Naive thymus-derived CD4-positive, alpha-beta T cell (primary cell): ENCODE measurements around the gene FSIP1. TPM values are rescaled to one million over a fixed set of nuclear protein-coding genes. Genes with fewer than 3 reads are reported as not detected.

Experiments used
- ATAC-seq: fragments of 150-1000 bp; cut with Tn5 transposase; 2 replicates; pipeline ENCODE4 v1.10.0; 2021; ENCODE audit warnings: mild to moderate bottlenecking, moderate library complexity
- CTCF ChIA-PET: fragments of 350-600 bp; sonication (Branson Sonifier 250); formaldehyde crosslinking; loops from one replicate; lab custom pipeline; 2021; ENCODE audit warnings: antibody characterized with exemption; lab: Charles Lee
- POLR2A ChIA-PET: fragments of 350-600 bp; sonication (Branson Sonifier 250); formaldehyde crosslinking; loops from one replicate; lab custom pipeline; 2021; ENCODE audit warnings: antibody characterized with exemption, inconsistent platforms; lab: Charles Lee
- DNase-seq, 9 donors: peaks; one replicate each; pipeline versions ENCODE4 v3.0.0 to v3.0.0-alpha.2; 2020 to 2022; ENCODE audit warnings: mixed read lengths in 1 of 9
- H3K27ac ChIP-seq: one replicate; pipeline ENCODE4 v1.7.0; 2013; ENCODE audit warnings: mild to moderate bottlenecking, low read depth, low read length, moderate library complexity
- H3K27me3 ChIP-seq, 2 donors: one replicate each; pipeline ENCODE4 v1.7.0; 2013; ENCODE audit warnings: low read length in 2 of 2, mild to moderate bottlenecking in 2 of 2, moderate library complexity in 2 of 2; ENCODE audit not compliant: control insufficient read depth in 2 of 2, insufficient read depth in 2 of 2
- H3K36me3 ChIP-seq, 3 experiments: 1 replicate in 2 of 3; 2 replicates in 1 of 3; pipeline ENCODE4 v1.7.0; 2013; ENCODE audit warnings: low read length in 3 of 3, mild to moderate bottlenecking in 3 of 3, moderate library complexity in 1 of 3; ENCODE audit not compliant: insufficient read depth in 3 of 3, control insufficient read depth in 2 of 3
- H3K4me1 ChIP-seq, 2 donors: one replicate each; pipeline ENCODE4 v1.7.0; 2013; ENCODE audit warnings: low read length in 2 of 2, mild to moderate bottlenecking in 2 of 2, moderate library complexity in 1 of 2; ENCODE audit not compliant: control insufficient read depth in 2 of 2, insufficient read depth in 2 of 2
- H3K4me3 ChIP-seq: 2 replicates; pipeline ENCODE4 v1.7.0; 2013; ENCODE audit warnings: mild to moderate bottlenecking, low read length
- H3K9me3 ChIP-seq, 3 experiments: 1 replicate in 2 of 3; 2 replicates in 1 of 3; pipeline ENCODE4 v1.7.0; 2013; ENCODE audit warnings: low read length in 3 of 3; ENCODE audit not compliant: control insufficient read depth in 2 of 3
- H3K27ac Mint-ChIP-seq, 9 donors: one replicate each; pipeline ENCODE4 v1.8.0; 2020 to 2022; ENCODE audit warnings: mixed read lengths in 9 of 9, mild to moderate bottlenecking in 8 of 9, moderate library complexity in 5 of 9, inconsistent platforms in 2 of 9
- H3K27me3 Mint-ChIP-seq, 5 donors: one replicate each; pipeline ENCODE4 v1.8.0; 2021 to 2022; ENCODE audit warnings: mixed read lengths in 5 of 5, mild to moderate bottlenecking in 1 of 5
- H3K36me3 Mint-ChIP-seq, 5 donors: one replicate each; pipeline ENCODE4 v1.8.0; 2020 to 2022; ENCODE audit warnings: mixed read lengths in 5 of 5, mild to moderate bottlenecking in 3 of 5, inconsistent platforms in 1 of 5
- H3K4me1 Mint-ChIP-seq, 7 donors: one replicate each; pipeline ENCODE4 v1.8.0; 2020 to 2022; ENCODE audit warnings: mixed read lengths in 7 of 7, mild to moderate bottlenecking in 3 of 7, inconsistent platforms in 1 of 7
- H3K4me3 Mint-ChIP-seq, 10 donors: one replicate each; pipeline ENCODE4 v1.8.0; 2020 to 2022; ENCODE audit warnings: mild to moderate bottlenecking in 10 of 10, mixed read lengths in 10 of 10, moderate library complexity in 6 of 10, inconsistent platforms in 2 of 10
- H3K9me3 Mint-ChIP-seq, 11 donors: one replicate each; pipeline ENCODE4 v1.8.0; 2020 to 2022; ENCODE audit warnings: mixed read lengths in 11 of 11, mild to moderate bottlenecking in 4 of 11, inconsistent platforms in 1 of 11, moderate library complexity in 1 of 11
- intact Hi-C, 2 donors: fragments of 100-400 bp; cut with micrococcal nuclease; formaldehyde crosslinking; loops; one replicate each; pipeline ENCODE4 v1.15.1; 2023
- polyA plus RNA-seq, 2 donors: library from polyadenylated mRNA; unstranded; fragments of 300-500 nt; fragmentation: Illumina TruSeq; gene quantifications; one replicate each; pipeline ENCODE4 v1.2.3, GENCODE V29; 2021
- total RNA-seq, 6 experiments: library from RNA in 5 of 6; stranded (reverse) in 5 of 6; gene quantifications; 1 replicate in 5 of 6; 2 replicates in 1 of 6; pipeline ENCODE4 v1.2.3 and lab custom pipeline; 2021 to 2026

FSIP1 gene
- total and polyA plus RNA-seq, 7 experiments from 2014 or later = 0.14 to 0.51 (median 0.26) TPM; not detected in 1

DNA sequence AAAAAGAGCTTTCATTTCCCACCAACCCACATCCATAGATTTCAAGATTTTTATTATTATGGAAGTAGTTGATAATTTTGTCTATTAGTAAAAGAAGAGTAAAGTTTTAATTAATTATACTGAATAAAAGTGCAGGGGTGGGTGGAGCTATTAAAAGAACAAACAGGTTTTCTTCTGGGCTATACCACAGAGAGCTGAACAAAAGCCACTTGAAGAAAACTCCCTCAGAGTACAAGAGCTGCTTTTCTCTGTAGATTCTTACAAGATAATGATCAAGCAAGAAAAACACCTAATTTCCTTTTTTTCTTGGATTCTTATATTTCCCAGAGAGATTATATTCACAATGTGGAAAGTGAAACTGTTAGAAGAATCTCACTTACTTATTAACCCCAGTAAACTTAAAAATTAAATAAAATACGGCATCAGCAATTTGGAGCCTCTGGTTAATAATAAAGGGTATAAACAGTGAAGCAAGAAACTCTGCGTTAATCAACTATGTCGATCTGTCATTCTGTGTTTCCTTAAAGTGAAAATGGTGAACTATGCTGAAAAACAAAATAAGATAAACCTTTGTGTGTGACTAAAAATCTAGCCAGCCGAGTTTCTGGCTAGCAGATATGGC, 116.9 kb downstream of the FSIP1 start:
- Histone ChIP-seq H3K4me1 (peaks cover 0 to 7% of the 10 kb centered on the region in 2 donors), H3K9me3 (no peaks in the 10 kb centered on the region), H3K27ac (no peak overlapping the region), H3K27me3 (no peaks in the 10 kb centered on the region), H3K36me3 (no peaks in the 10 kb centered on the region), H3K4me3 (no peak overlapping the region)
- no peak for ATAC-seq
- H3K4me3 Mint-ChIP-seq = no peak overlapping the region
- H3K4me1 Mint-ChIP-seq = peaks cover 0 to 6% (median 0%) of the 10 kb centered on the region in 7 donors
- peaks cover 0 to 33% (median 4%) of the 10 kb centered on the region in 5 donors for H3K27me3 Mint-ChIP-seq
- H3K36me3 Mint-ChIP-seq = no peaks in the 10 kb centered on the region
- no peak for DNase-seq
- H3K27ac Mint-ChIP-seq = no peak overlapping the region
- POLR2A ChIA-PET = no interaction called here
- H3K9me3 Mint-ChIP-seq = no peaks in the 10 kb centered on the region
- CTCF ChIA-PET = interaction anchor here (0.6 kb wide), 1 partner anchor 69 kb away, joined by 4 read pairs; no protein-coding TSS in a partner anchor
- intact Hi-C loops = no loop called here

DNA sequence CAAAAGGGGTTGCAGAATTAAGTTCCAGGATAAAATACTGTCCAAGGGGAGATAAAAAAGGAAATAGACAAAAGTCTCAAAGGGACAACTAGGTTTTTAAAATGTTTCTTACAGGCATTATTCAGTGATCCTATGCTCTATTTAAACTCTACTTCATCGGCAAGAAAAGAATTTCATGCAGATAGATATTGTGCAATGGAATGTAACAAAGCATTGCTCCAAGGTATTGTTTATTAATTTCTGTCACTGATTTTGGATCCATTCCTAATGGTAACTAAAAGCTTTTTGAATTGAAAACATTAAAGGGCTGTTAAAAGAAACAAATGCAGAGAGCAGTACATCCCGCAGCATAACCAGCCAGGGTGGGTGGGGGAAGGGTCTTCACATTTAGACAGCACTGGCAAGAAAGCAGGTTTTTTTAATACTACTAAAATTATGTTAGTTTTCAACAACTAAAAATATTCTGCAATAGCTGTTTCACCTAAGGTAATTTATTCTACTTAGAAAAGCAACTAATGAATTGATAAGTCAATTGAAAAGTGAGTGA, 118.9 kb downstream of the FSIP1 start:
- H3K4me1 ChIP-seq = peaks cover 0 to 7% of the 10 kb centered on the region in 2 donors
- no peaks in the 10 kb centered on the region for H3K36me3 ChIP-seq
- H3K4me3 ChIP-seq = no peak overlapping the region
- peaks cover 0 to 6% (median 0%) of the 10 kb centered on the region in 7 donors for H3K4me1 Mint-ChIP-seq
- H3K27me3 ChIP-seq = no peaks in the 10 kb centered on the region
- POLR2A ChIA-PET = no interaction called here
- H3K4me3 Mint-ChIP-seq = no peak overlapping the region
- H3K27me3 Mint-ChIP-seq = peaks cover 0 to 40% (median 9%) of the 10 kb centered on the region in 5 donors
- H3K27ac ChIP-seq = no peak overlapping the region
- ATAC-seq (no peak), DNase-seq (no peak)
- intact Hi-C loops = no loop called here
- H3K9me3 Mint-ChIP-seq = peaks cover 0 to 3% (median 0%) of the 10 kb centered on the region in 11 donors
- peaks cover 0 to 3% (median 0%) of the 10 kb centered on the region in 5 donors for H3K36me3 Mint-ChIP-seq
- CTCF ChIA-PET = no interaction called here
- H3K9me3 ChIP-seq = no peaks in the 10 kb centered on the region
- no peak overlapping the region for H3K27ac Mint-ChIP-seq

DNA sequence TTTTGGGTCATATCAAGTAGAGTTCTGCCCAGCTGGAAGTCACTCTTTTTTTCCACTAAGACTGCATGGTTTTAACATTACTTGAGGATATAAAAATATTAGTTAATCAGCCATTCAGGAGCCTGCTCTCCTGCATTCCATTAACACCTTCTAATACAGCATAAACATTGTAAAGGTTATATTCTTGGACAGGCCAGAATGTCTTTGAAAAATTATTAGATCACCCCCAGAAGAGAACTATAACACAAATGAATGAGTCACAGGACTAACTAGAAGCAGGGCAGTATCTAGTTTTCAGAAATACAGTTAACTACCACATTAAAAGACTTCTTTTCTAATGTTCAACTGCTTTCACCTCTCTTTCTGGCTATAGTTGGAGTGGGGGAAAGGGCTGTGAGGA, 120.9 kb downstream of the FSIP1 start:
- peaks cover 0 to 6% (median 0%) of the 10 kb centered on the region in 7 donors for H3K4me1 Mint-ChIP-seq
- no peak overlapping the region for H3K27ac Mint-ChIP-seq
- Histone ChIP-seq H3K36me3 (no peaks in the 10 kb centered on the region), H3K9me3 (no peaks in the 10 kb centered on the region), H3K27me3 (no peaks in the 10 kb centered on the region), H3K27ac (no peak overlapping the region), H3K4me1 (peaks cover 0 to 7% of the 10 kb centered on the region in 2 donors), H3K4me3 (no peak overlapping the region)
- peaks cover 0 to 7% (median 0%) of the 10 kb centered on the region in 11 donors for H3K9me3 Mint-ChIP-seq
- ATAC-seq (no peak), DNase-seq (no peak)
- ChIA-PET CTCF (no interaction called here), POLR2A (no interaction called here)
- peaks cover 0 to 4% (median 0%) of the 10 kb centered on the region in 5 donors for H3K36me3 Mint-ChIP-seq
- no peak overlapping the region for H3K4me3 Mint-ChIP-seq
- intact Hi-C loops = no loop called here
- H3K27me3 Mint-ChIP-seq = peaks cover 0 to 44% (median 9%) of the 10 kb centered on the region in 5 donors

DNA sequence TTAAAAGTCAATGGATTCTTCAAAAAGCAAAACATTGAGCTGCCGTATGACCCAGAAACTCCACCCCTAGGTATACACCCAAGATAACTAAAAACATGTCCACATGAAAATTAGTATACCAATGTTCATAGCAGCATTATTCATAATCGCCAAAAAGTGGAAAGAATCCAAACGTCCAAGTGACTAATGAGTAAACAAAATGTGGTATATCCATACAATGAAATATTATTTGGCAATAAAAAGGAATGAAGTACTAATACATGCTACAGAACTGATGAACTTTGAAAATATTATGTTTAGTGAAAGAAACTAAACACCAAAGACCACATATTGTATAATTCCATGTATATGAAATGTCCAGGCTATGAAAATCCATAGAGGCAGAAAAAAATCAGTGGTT, 123.9 kb downstream of the FSIP1 start:
- H3K4me1 Mint-ChIP-seq = no peaks in the 10 kb centered on the region
- intact Hi-C loops = no loop called here
- no peak for ATAC-seq

DNA sequence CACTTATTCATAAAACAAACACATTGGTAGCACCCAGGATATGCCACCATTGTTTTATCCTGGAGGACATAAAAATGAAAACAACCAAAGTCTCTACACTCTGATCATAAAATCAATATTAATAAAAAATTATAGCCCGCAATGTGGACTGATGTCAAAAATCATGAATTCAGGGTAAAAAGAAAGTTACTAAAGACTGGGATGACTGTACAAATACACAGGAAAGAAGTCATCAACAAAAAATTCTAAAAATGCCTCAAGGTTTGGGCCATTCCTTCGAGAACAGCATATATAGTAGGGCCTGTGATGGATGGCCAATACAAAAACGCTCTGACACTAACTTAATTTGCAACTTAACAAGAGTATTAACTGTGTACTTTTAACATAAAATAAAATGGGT, 125.0 kb downstream of the FSIP1 start:
- no peaks in the 10 kb centered on the region for H3K36me3 ChIP-seq
- peaks cover 0 to 30% (median 9%) of the 10 kb centered on the region in 5 donors for H3K27me3 Mint-ChIP-seq
- intact Hi-C loops = no loop called here
- H3K4me1 Mint-ChIP-seq = no peaks in the 10 kb centered on the region
- H3K4me3 Mint-ChIP-seq = no peak overlapping the region
- H3K36me3 Mint-ChIP-seq = peaks cover 0 to 4% (median 0%) of the 10 kb centered on the region in 5 donors
- no peak overlapping the region for H3K4me3 ChIP-seq
- ChIA-PET CTCF (no interaction called here), POLR2A (no interaction called here)
- peaks cover 0 to 7% (median 0%) of the 10 kb centered on the region in 11 donors for H3K9me3 Mint-ChIP-seq
- H3K27ac ChIP-seq = no peak overlapping the region
- DNase-seq (no peak), ATAC-seq (no peak)
- no peaks in the 10 kb centered on the region for H3K27me3 ChIP-seq
- no peak overlapping the region for H3K27ac Mint-ChIP-seq
- no peaks in the 10 kb centered on the region for H3K4me1 ChIP-seq
- H3K9me3 ChIP-seq = no peaks in the 10 kb centered on the region

More for the DNA sequence above, 123.9 kb downstream of the FSIP1 start:
- no peaks in the 10 kb centered on the region for H3K36me3 ChIP-seq
- no peak overlapping the region for H3K27ac ChIP-seq
- POLR2A ChIA-PET = no interaction called here
- Mint-ChIP-seq H3K4me3 (no peak overlapping the region), H3K27ac (no peak overlapping the region), H3K27me3 (peaks cover 0 to 39% (median 9%) of the 10 kb centered on the region in 5 donors), H3K36me3 (peaks cover 0 to 4% (median 0%) of the 10 kb centered on the region in 5 donors), H3K9me3 (peaks cover 0 to 7% (median 0%) of the 10 kb centered on the region in 11 donors)
- no peaks in the 10 kb centered on the region for H3K4me1 ChIP-seq
- no peaks in the 10 kb centered on the region for H3K27me3 ChIP-seq
- no peak overlapping the region for H3K4me3 ChIP-seq
- H3K9me3 ChIP-seq = no peaks in the 10 kb centered on the region
- CTCF ChIA-PET = no interaction called here
- DNase-seq = no peak

DNA sequence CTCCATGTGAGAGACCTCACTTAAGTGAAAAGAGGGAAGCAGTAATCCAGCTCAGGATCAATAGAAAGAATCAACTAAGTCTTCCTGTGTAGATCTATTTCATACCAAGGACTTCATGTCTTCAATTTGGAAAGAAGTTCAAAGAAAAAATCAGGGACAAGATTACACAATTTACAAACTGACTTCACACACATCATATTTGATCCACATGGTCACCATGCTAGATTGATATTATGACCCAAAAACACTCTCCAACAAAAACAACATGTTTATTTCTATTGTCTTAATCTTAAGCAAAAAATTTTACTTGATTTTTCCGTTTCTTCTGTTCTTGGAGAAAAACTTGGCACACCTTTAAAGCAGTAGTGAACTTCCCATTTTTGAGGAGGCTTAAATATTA, 125.5 kb downstream of the FSIP1 start:
- ChIA-PET CTCF (no interaction called here), POLR2A (no interaction called here)
- Histone ChIP-seq H3K27me3 (no peaks in the 10 kb centered on the region), H3K36me3 (no peaks in the 10 kb centered on the region), H3K4me3 (no peak overlapping the region), H3K4me1 (no peaks in the 10 kb centered on the region), H3K27ac (no peak overlapping the region), H3K9me3 (no peaks in the 10 kb centered on the region)
- Mint-ChIP-seq H3K36me3 (peaks cover 0 to 4% (median 0%) of the 10 kb centered on the region in 5 donors), H3K4me3 (no peak overlapping the region), H3K4me1 (no peaks in the 10 kb centered on the region), H3K27me3 (peaks cover 0 to 25% (median 7%) of the 10 kb centered on the region in 5 donors), H3K9me3 (peaks cover 0 to 7% (median 0%) of the 10 kb centered on the region in 11 donors), H3K27ac (no peak overlapping the region)
- ATAC-seq = no peak
- DNase-seq = no peak
- intact Hi-C loops = no loop called here
